ENCODE data around the gene SRPK2. TPM values are rescaled to one million over a fixed set of nuclear protein-coding genes. Genes with fewer than 3 reads are reported as not detected.
A peak's percentile ranks its signal among the peaks of the same experiment; 100 is the strongest.

SRPK2 gene
- total and polyA plus RNA-seq, 2 of the 8 experiments (the other 6 are each of a cell fraction or from before 2014, with no cell fraction given), result 10.0 to 47.1 TPM

DNA sequence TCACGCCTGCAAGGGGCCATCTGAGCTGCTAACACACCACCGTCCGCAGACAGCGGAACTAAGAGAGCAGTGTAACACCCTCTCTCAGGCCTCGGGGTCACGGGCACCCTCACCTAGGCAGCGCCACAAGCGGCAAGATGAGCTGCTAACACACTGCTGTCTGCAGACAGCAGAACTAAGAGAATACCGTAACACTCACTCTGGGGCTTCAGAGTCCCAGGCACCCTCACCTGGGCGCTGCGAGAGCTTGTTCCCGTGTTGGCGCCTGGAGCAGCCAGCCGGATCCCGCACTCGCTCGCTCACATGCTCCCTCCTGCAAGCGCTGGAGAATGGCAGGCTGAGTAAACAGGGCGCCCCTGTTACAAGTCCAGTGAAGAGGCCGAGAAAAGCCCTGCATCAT is 160.2 kb downstream of the SRPK2 start:
- Histone ChIP-seq H2BK15ac (ENCODE audit: low read length) (no peak overlapping the region), H2BK120ac (replicated peaks; ENCODE audit: low read depth, low read length) (no peak overlapping the region), H3K4ac (replicated peaks; ENCODE audit: insufficient read length, low read depth, low read length) (no peak overlapping the region), H3K18ac (ENCODE audit: extremely low read depth, low read length) (no peak overlapping the region; the same call in 1 of the 2 replicates), H3K9me3 (ENCODE audit: insufficient read depth in 2 of 2, low read depth in 1 of 2, low read length in 1 of 2) (no peaks in the 10 kb centered on the region), H2BK12ac (ENCODE audit: low read depth, low read length) (no peak overlapping the region), H3K9ac (replicated peaks in 1 of 4; ENCODE audit: extremely low read depth in 1 of 4, low read depth in 3 of 4, low read length in 3 of 4) (no peak overlapping the region), H3K4me3 (ENCODE audit: extremely low read depth in 1 of 4, insufficient read depth in 2 of 4, low read depth in 3 of 4, low read length in 4 of 4) (peak overlapping the region in 1 of 4 experiments; percentile 6; a peak in 1 of 8 replicates), H2AK5ac (ENCODE audit: low read depth, low read length) (no peak overlapping the region), H3K14ac (ENCODE audit: insufficient read length) (no peak overlapping the region), H4K91ac (replicated peaks; ENCODE audit: insufficient read length, low read length) (peak overlapping the region; percentile 74), H3K56ac (replicated peaks; ENCODE audit: insufficient read length, low read depth, low read length) (no peak overlapping the region), H3K27ac (ENCODE audit: low read depth, low read length) (no peak overlapping the region), H3K27me3 (replicated peaks in 1 of 4; ENCODE audit: control insufficient read depth in 3 of 4, extremely low read depth in 1 of 4, insufficient read depth in 3 of 4, low read length in 3 of 4) (no peaks in the 10 kb centered on the region), H3K4me1 (replicated peaks in 1 of 4; ENCODE audit: control insufficient read depth in 3 of 4, insufficient read depth in 4 of 4, low read length in 3 of 4) (peaks cover 0 to 3% (median 2%) of the 10 kb centered on the region in 4 experiments; a peak in 4 of 7 replicates), H4K20me1 (replicated peaks in 1 of 2; ENCODE audit: control insufficient read depth in 1 of 2, insufficient read depth in 2 of 2, low read length in 2 of 2) (peaks cover 0 to 5% of the 10 kb centered on the region in 2 experiments), H4K5ac (ENCODE audit: insufficient read length, low read depth, low read length) (peak overlapping the region; percentile 18), H3K79me1 (ENCODE audit: low read depth, low read length) (no peaks in the 10 kb centered on the region), H3K23ac (ENCODE audit: insufficient read length) (no peak overlapping the region), H2AFZ (ENCODE audit: low read length) (no peak overlapping the region), H3K79me2 (ENCODE audit: control insufficient read depth in 1 of 2, insufficient read depth in 2 of 2, low read length in 2 of 2) (peaks cover 0 to 26% of the 10 kb centered on the region in 2 experiments; a peak in 1 of 4 replicates), H3K36me3 (ENCODE audit: control insufficient read depth in 2 of 4, insufficient read depth in 4 of 4, low read length in 3 of 4) (no peaks in the 10 kb centered on the region), H2BK20ac (ENCODE audit: low read length) (no peak overlapping the region), H2BK5ac (ENCODE audit: low read depth, low read length) (no peak overlapping the region), H3K4me2 (ENCODE audit: insufficient read depth in 1 of 2, low read depth in 2 of 2, low read length in 2 of 2) (peak overlapping the region in 1 of 2 experiments; percentile 23; a peak in 2 of 4 replicates), H4K8ac (ENCODE audit: extremely low read depth, insufficient read depth, low read length) (peak overlapping the region; percentile 86; the same call in 1 of the 2 replicates), H3K23me2 (ENCODE audit: low read depth, low read length) (no peaks in the 10 kb centered on the region; the same call in 1 of the 2 replicates)
- WGBS, 2 experiments (ENCODE audit: extremely low coverage in 1 of 2, insufficient coverage in 1 of 2, insufficient read length in 1 of 2, insufficient replicate concordance in 2 of 2, low coverage in 1 of 2, low lambda C conversion rate in 2 of 2, missing lambda C conversion rate in 1 of 2), result 45% methylated on average over 20 of the region's 20 CpGs; no CpG with 5 or more reads in 1 of the 2 experiments
- ChIA-PET POLR2A (ENCODE audit: partially characterized antibody) (interaction anchor here (1.4 to 1.6 kb wide), 2 partner anchors 11 to 128 kb away, joined by 3 to 4 read pairs; no protein-coding TSS in a partner anchor), CTCF (ENCODE audit: partially characterized antibody) (interaction anchor here (0.8 to 1.9 kb wide), 9 partner anchors 15 to 77 kb away, joined by 3 to 5 read pairs (median 3); no protein-coding TSS in a partner anchor)
- DNase-seq (ENCODE audit: low read depth in 1 of 2, low spot score in 2 of 2), result peak; percentile 69 to 72
- no peak for FAIRE-seq
- TF ChIP-seq TBP (IDR thresholded peaks at IDR 0.05; ENCODE audit: low read depth, low read length) (peak; percentile 71; the same call in 1 of the 2 replicates), RAD21 (IDR thresholded peaks at IDR 0.05 in 1 of 2, conservative IDR thresholded peaks at IDR 0.05 in 1 of 2; ENCODE audit: low read depth in 2 of 2, low read length in 2 of 2) (peak; percentile 3 to 35; a peak in 3 of 4 replicates), ASH2L (IDR thresholded peaks at IDR 0.05; ENCODE audit: low read length) (peak; percentile 64), TAF1 (IDR thresholded peaks at IDR 0.05; ENCODE audit: low read depth, low read length) (no peak), HDAC6 (IDR thresholded peaks at IDR 0.05; ENCODE audit: low read depth, low read length) (no peak), MAX (IDR thresholded peaks at IDR 0.05) (peak; percentile 53; the same call in 1 of the 2 replicates), BRCA1 (IDR thresholded peaks at IDR 0.05; ENCODE audit: low read depth, low read length) (no peak), HDAC2 (IDR thresholded peaks at IDR 0.05; ENCODE audit: borderline replicate concordance in 1 of 2, low read depth in 2 of 2, low read length in 2 of 2) (0 out of 4 replicates have a peak, but pooled peaks of 1 of the 2 experiments have one; percentile 26), CTCF (IDR thresholded peaks at IDR 0.05; ENCODE audit: control extremely low read depth in 1 of 3, insufficient read depth in 1 of 3, low read depth in 1 of 3, low read length in 3 of 3) (peak in 2 of 3 experiments; percentile 16 to 33; a peak in 2 of 4 replicates)
